Activated CD4-positive, alpha-beta T cell treated with anti-CD3 and anti-CD28 coated beads, Interleukin-2, amount 10 ng/mL, durations not matched to agents 7 days and 5 days (primary cell): ENCODE data around the gene UBN1. TPM values are rescaled to one million over a fixed set of nuclear protein-coding genes. Genes with fewer than 3 reads are reported as not detected.
"Not testable (repeated sequence)": the region's sequence is repeated elsewhere in the genome, so short reads cannot be mapped to it uniquely, and the experiment has no call there.

Experiments
- CTCF ChIA-PET: fragments of 350-600 bp; sonication (Branson Sonifier 250); formaldehyde crosslinking; loops from one replicate; lab custom pipeline; 2021; ENCODE audit warnings: antibody characterized with exemption; lab: Charles Lee
- POLR2A ChIA-PET: fragments of 350-600 bp; sonication (Branson Sonifier 250); formaldehyde crosslinking; loops from one replicate; lab custom pipeline; 2021; ENCODE audit warnings: antibody characterized with exemption; lab: Charles Lee
- DNase-seq: peaks from one replicate; pipeline ENCODE4 v3.0.0-alpha.2; 2020
- H3K27ac Mint-ChIP-seq: one replicate; pipeline ENCODE4 v1.8.0; 2021; ENCODE audit warnings: mild to moderate bottlenecking, moderate library complexity, mixed read lengths
- H3K27me3 Mint-ChIP-seq: one replicate; pipeline ENCODE4 v1.8.0; 2021; ENCODE audit warnings: mixed read lengths
- H3K36me3 Mint-ChIP-seq: one replicate; pipeline ENCODE4 v1.8.0; 2021; ENCODE audit warnings: low read depth, mixed read lengths
- H3K4me1 Mint-ChIP-seq: one replicate; pipeline ENCODE4 v1.8.0; 2021; ENCODE audit warnings: mixed read lengths
- H3K4me3 Mint-ChIP-seq: one replicate; pipeline ENCODE4 v1.8.0; 2021; ENCODE audit warnings: mild to moderate bottlenecking, moderate library complexity, mixed read lengths
- H3K9me3 Mint-ChIP-seq: one replicate; pipeline ENCODE4 v1.8.0; 2021; ENCODE audit warnings: mixed read lengths
- total RNA-seq, 2 experiments: library from RNA; stranded (reverse); gene quantifications; one replicate each; pipeline ENCODE4 v1.2.3, GENCODE V29; 2021

The UBN1 gene
- total RNA-seq, 2 experiments from 2014 or later = 38.2 to 38.3 TPM

DNA sequence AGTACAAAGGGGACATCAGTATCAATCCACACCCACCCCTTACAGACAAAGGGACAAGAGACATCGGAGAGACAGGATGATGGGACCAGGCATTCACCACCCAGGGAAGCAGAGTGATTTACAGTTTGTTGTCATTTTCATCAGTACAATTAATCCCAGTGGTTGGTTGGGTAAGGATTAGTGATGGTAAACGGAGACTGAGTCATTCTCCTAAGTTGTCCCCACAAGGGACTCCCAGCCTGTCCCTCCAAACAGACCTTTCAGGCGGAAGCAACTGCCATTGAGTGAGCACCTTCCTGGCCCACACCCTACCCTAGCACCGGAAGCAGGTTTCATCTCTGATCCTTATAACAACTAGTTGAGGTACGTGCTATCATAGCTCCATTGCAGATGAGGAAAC lies 78.5 kb downstream of the UBN1 start:
- H3K4me1 Mint-ChIP-seq = no peaks in the 10 kb centered on the region
- no peak for DNase-seq
- no peak overlapping the region for H3K4me3 Mint-ChIP-seq
- CTCF ChIA-PET = no interaction called here
- no peak overlapping the region for H3K27ac Mint-ChIP-seq
- POLR2A ChIA-PET = no interaction called here
- H3K27me3 Mint-ChIP-seq = no peaks in the 10 kb centered on the region
- peaks cover 12% of the 10 kb centered on the region for H3K9me3 Mint-ChIP-seq
- H3K36me3 Mint-ChIP-seq = peaks cover 2% of the 10 kb centered on the region

DNA sequence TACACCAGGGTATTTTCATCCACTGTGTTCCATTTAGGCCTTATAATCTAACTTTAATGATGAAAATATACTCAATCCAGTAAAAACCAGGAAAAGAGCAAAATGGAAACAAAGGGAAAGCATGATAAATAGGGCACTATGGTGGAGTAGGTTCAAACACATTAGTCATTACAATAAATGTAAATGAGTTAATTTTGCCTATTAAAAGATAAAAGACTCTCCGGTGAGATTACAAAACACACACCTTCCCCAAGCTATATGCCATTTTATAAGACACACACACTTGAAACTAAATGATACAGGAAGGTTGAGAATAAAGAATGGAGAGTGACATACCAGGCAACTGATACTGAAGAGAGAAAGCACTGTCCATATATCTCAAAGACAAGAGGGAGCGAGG lies 79.6 kb downstream of the UBN1 start:
- ChIA-PET POLR2A (no interaction called here), CTCF (interaction anchor here (1.2 kb wide), 1 partner anchor 192 kb away, joined by 3 read pairs; the partner anchor contains the start of genes ANKS3 and DNAAF8)
- Mint-ChIP-seq H3K27me3 (no peaks in the 10 kb centered on the region), H3K4me1 (no peaks in the 10 kb centered on the region), H3K9me3 (peaks cover 12% of the 10 kb centered on the region), H3K27ac (no peak overlapping the region), H3K36me3 (peaks cover 2% of the 10 kb centered on the region), H3K4me3 (no peak overlapping the region)
- DNase-seq = no peak

DNA sequence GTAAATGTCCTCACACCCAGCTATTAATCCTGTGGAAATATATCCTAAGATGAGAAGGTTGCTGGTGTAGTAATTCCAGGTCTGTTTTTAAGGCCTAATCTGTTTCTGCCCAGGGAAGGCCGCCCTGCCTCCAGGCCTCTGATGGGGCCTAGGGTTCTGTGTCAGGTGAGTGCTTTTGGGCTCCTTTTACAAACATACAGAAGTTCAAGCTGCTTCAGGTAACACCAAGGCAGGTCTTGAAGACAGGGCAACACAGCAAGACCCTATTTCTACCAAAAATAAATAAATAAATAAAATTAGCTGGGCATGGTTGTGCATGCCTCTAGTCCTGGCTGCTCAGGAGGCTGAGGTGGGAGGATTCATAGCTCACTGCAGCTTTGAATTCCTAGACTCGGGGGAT lies 80.4 kb downstream of the UBN1 start:
- H3K27ac Mint-ChIP-seq = no peak overlapping the region
- H3K4me1 Mint-ChIP-seq = no peaks in the 10 kb centered on the region
- peaks cover 2% of the 10 kb centered on the region for H3K36me3 Mint-ChIP-seq
- H3K27me3 Mint-ChIP-seq = no peaks in the 10 kb centered on the region
- ChIA-PET POLR2A (no interaction called here), CTCF (interaction anchor here (0.6 to 1.2 kb wide), 2 partner anchors 122 to 193 kb away, joined by 3 read pairs; partner anchors contain the start of genes ANKS3 and DNAAF8)
- no peak for DNase-seq
- peaks cover 12% of the 10 kb centered on the region for H3K9me3 Mint-ChIP-seq
- no peak overlapping the region for H3K4me3 Mint-ChIP-seq

DNA sequence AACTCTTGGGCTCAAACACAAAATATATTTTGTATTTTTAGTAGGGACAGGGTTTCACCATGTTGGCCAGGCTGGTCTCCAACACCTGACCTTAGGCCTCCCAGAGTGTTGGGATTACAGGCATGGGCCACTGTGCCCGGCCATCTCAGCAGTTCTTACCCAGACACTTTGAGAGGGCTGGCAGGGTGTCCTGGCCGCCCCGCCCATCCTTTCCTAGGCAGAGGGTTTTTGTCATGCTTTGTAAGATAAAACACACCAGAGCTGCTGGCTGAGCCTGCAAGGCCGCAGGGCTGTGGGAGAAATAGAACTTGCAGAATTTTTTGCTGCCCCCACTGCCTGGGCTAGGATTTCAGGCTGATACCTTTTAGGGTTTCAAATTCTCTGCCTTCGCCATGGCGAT lies 80.9 kb downstream of the UBN1 start:
- DNase-seq = no peak
- Mint-ChIP-seq H3K4me1 (no peaks in the 10 kb centered on the region), H3K36me3 (peaks cover 2% of the 10 kb centered on the region), H3K27ac (no peak overlapping the region), H3K27me3 (no peaks in the 10 kb centered on the region), H3K4me3 (no peak overlapping the region), H3K9me3 (peaks cover 12% of the 10 kb centered on the region)
- POLR2A ChIA-PET = no interaction called here
- CTCF ChIA-PET = interaction anchor here (0.6 to 1.2 kb wide), 2 partner anchors 122 to 194 kb away, joined by 3 read pairs; partner anchors contain the start of genes ANKS3 and DNAAF8

DNA sequence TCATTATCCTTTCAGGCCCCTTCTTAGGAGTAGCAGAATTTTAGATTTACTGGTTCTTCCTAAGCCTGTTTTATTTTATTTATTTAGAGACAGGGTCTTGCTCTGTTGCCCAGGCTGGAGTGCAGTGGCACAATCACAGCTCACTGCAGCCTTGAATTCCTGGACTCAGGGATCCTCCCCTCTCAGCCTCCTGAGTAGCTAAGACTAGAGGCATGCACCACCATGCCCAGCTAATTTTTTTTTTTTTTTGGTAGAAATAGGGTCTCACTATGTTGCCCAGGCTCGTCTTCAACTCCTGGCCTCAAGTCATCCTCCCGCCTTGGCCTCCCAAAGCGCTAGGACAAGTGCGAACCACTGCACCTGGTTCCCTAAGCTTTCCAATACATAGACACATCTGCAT lies 82.3 kb downstream of the UBN1 start:
- not testable (repeated sequence) for H3K27me3 Mint-ChIP-seq, H3K4me3 Mint-ChIP-seq, H3K4me1 Mint-ChIP-seq, H3K36me3 Mint-ChIP-seq, DNase-seq, H3K27ac Mint-ChIP-seq
- peaks cover 12% of the 10 kb centered on the region for H3K9me3 Mint-ChIP-seq
- ChIA-PET POLR2A (interaction anchor here (0.6 kb wide), 1 partner anchor 1009 kb away, joined by 3 read pairs; no protein-coding TSS in a partner anchor), CTCF (interaction anchor here (0.7 to 1.0 kb wide), 4 partner anchors 21 to 223 kb away, joined by 3 to 5 read pairs (median 3); no protein-coding TSS in a partner anchor)

DNA sequence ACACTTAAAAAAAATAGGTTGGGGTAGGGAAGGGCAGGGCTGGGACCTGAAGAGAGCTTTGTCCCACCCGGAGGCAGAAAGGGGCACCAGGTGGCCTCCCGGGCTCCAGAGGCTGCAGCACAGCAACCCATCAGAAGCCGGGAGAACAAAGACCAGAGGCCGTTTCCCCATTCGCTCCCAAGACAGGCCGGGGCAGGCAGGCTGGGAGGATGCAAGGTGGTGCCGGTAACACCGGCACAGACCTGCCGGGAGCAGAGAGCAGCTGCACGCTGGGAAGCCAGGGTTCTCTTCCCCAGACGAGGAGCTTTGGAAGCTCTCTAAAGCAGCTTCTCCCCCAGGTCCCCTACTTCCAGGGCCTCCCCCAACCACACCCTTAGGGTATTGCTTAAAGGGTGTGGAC lies 84.1 kb downstream of the UBN1 start:
- H3K36me3 Mint-ChIP-seq = peaks cover 2% of the 10 kb centered on the region
- H3K9me3 Mint-ChIP-seq = peaks cover 6% of the 10 kb centered on the region
- H3K4me1 Mint-ChIP-seq = peaks cover 2% of the 10 kb centered on the region
- POLR2A ChIA-PET = no interaction called here
- no peak for DNase-seq
- no peak overlapping the region for H3K27ac Mint-ChIP-seq
- no peak overlapping the region for H3K4me3 Mint-ChIP-seq
- H3K27me3 Mint-ChIP-seq = peaks cover 13% of the 10 kb centered on the region
- CTCF ChIA-PET = interaction anchor here (1.4 to 1.5 kb wide), 2 partner anchors 73 to 80 kb away, joined by 3 read pairs; no protein-coding TSS in a partner anchor

Other genes starting within 250 kb of the UBN1 start
- 10 to 100 TPM; 21.5 to 22.2 TPM for gene UBALD1, start 232.6 kb upstream of the UBN1 start, total RNA-seq
- gene MGRN1, start 222.7 kb upstream of the UBN1 start, total RNA-seq = 10 to 100 TPM; 74.4 to 79.5 TPM
- gene NUDT16L1, start 153.9 kb upstream of the UBN1 start, total RNA-seq = 10 to 100 TPM; 32.3 to 35.5 TPM
- 10 to 100 TPM; 12.4 to 16.7 TPM for gene ANKS3, start 113.2 kb upstream of the UBN1 start, total RNA-seq
- under 1 TPM; 0.21 to 0.40 TPM for gene DNAAF8, start 112.9 kb upstream of the UBN1 start, total RNA-seq
- gene ZNF500, start 80.3 kb upstream of the UBN1 start, total RNA-seq = 10 to 100 TPM; 12.7 to 18.7 TPM
- gene SEPTIN12, start 59.1 kb upstream of the UBN1 start, total RNA-seq = not detected
- gene SMIM22, start 52.1 kb upstream of the UBN1 start, total RNA-seq = not detected
- gene ROGDI, start 44.8 kb upstream of the UBN1 start, total RNA-seq = 1 to 10 TPM; 9.0 to 9.6 TPM
- gene GLYR1, start 193 bp upstream of the UBN1 start, total RNA-seq = 100 to 1,000 TPM; 101 to 104 TPM
- not detected for gene PPL, start 89.7 kb downstream of the UBN1 start, total RNA-seq
- not detected for gene SEC14L5, start 110.8 kb downstream of the UBN1 start, total RNA-seq
- 10 to 100 TPM; 16.8 to 18.8 TPM for gene NAGPA, start 186.5 kb downstream of the UBN1 start, total RNA-seq
- not detected for gene C16orf89, start 218.5 kb downstream of the UBN1 start, total RNA-seq
- 10 to 100 TPM; 24.5 to 26.0 TPM for gene ALG1, start 224.4 kb downstream of the UBN1 start, total RNA-seq